ENCODE results near the gene ADAM11. TPM values are rescaled to one million over a fixed set of nuclear protein-coding genes. Genes with fewer than 3 reads are reported as not detected.
A peak's percentile ranks its signal among the peaks of the same experiment; 100 is the strongest.

ADAM11 gene
- total and polyA plus RNA-seq, 2 of the 13 experiments (the other 11 are each of a cell fraction or from before 2014, with no cell fraction given): 0.38 to 0.91 TPM

- TF ChIP-seq JUNB (CRISPR knock-in tag; IDR thresholded peaks at IDR 0.05; ENCODE audit: borderline replicate concordance): no peak; the same call in 1 of the 2 replicates
- no peak for TF ChIP-seq DDIT3 (CRISPR knock-in tag; IDR thresholded peaks at IDR 0.05)
- no peak; the same call in 1 of the 2 replicates for TF ChIP-seq REL (CRISPR knock-in tag; conservative IDR thresholded peaks at IDR 0.05)
- peak; percentile 27 for TF ChIP-seq ZNF12 (CRISPR knock-in tag; IDR thresholded peaks at IDR 0.05)
- TF ChIP-seq ONECUT2 (CRISPR knock-in tag; IDR thresholded peaks at IDR 0.05): no peak
- TF ChIP-seq ZNF784 (CRISPR knock-in tag; IDR thresholded peaks at IDR 0.05; ENCODE audit: borderline replicate concordance): no peak
- no peak for TF ChIP-seq TSC22D2 (CRISPR knock-in tag; IDR thresholded peaks at IDR 0.05; ENCODE audit: borderline replicate concordance)
- no peak for TF ChIP-seq KDM4B (CRISPR knock-in tag; IDR thresholded peaks at IDR 0.05)
- TF ChIP-seq HOXA9 (CRISPR knock-in tag; IDR thresholded peaks at IDR 0.05; ENCODE audit: borderline replicate concordance): peak; percentile 73; the same call in 1 of the 2 replicates
- TF ChIP-seq AKNA (CRISPR knock-in tag; IDR thresholded peaks at IDR 0.05; ENCODE audit: borderline replicate concordance): no peak
- no peak for TF ChIP-seq MTF2 (CRISPR knock-in tag; IDR thresholded peaks at IDR 0.05; ENCODE audit: borderline replicate concordance)
- TF ChIP-seq MXD1 (CRISPR knock-in tag; IDR thresholded peaks at IDR 0.05): peak; percentile 63
- TF ChIP-seq TIGD3 (CRISPR knock-in tag; IDR thresholded peaks at IDR 0.05; ENCODE audit: borderline replicate concordance): no peak; the same call in 1 of the 2 replicates
- peak; percentile 41; the same call in 1 of the 2 replicates for TF ChIP-seq HOXA3 (CRISPR knock-in tag; IDR thresholded peaks at IDR 0.05)
- no peak for TF ChIP-seq CEBPG (CRISPR knock-in tag; IDR thresholded peaks at IDR 0.05)
- TF ChIP-seq ZFYVE20 (CRISPR knock-in tag; IDR thresholded peaks at IDR 0.05; ENCODE audit: borderline replicate concordance, low read depth): no peak
- TF ChIP-seq PITX1 (CRISPR knock-in tag; IDR thresholded peaks at IDR 0.05): 0 out of 2 replicates have a peak, but pooled peaks have one; percentile 40
These were observed 16.5 kb downstream of the ADAM11 start (continued) for GRCh38 chr17:44775136-44775837.
